Smooth muscle cell (in vitro differentiated cells): Measurements from ENCODE around the gene GLOD4. TPM values are rescaled to one million over a fixed set of nuclear protein-coding genes. Genes with fewer than 3 reads are reported as not detected.

Experiments
- DNase-seq: peaks from one replicate; lab custom pipeline; 2025; ENCODE audit not compliant: unreplicated experiment; lab: John Stamatoyannopoulos, UW
- H2AFZ ChIP-seq: fragments of 200-600 bp; sonication (generic); 2 replicates; pipeline ENCODE4 v1.6.0; 2016; ENCODE audit warnings: antibody characterized with exemption, low read depth, mild to moderate bottlenecking
- H3F3A ChIP-seq: fragments of 200-600 bp; sonication (generic); 2 replicates; pipeline ENCODE4 v1.6.0; 2017; ENCODE audit warnings: antibody characterized with exemption, low read depth
- H3K27ac ChIP-seq: fragments of 200-600 bp; sonication (generic); 2 replicates; pipeline ENCODE4 v1.5.1; 2016; ENCODE audit warnings: low read depth, mild to moderate bottlenecking
- H3K27me3 ChIP-seq: fragments of 200-600 bp; sonication (generic); 2 replicates; pipeline ENCODE4 v1.6.1; 2016; ENCODE audit warnings: low read depth, mild to moderate bottlenecking
- H3K36me3 ChIP-seq: fragments of 200-600 bp; sonication (generic); 2 replicates; pipeline ENCODE4 v1.5.1; 2016; ENCODE audit warnings: low read depth
- H3K4me1 ChIP-seq: fragments of 200-600 bp; sonication (generic); 2 replicates; pipeline ENCODE4 v1.5.1; 2016; ENCODE audit warnings: low read depth
- H3K4me2 ChIP-seq: fragments of 200-600 bp; sonication (generic); 2 replicates; pipeline ENCODE4 v1.6.0; 2016; ENCODE audit warnings: mild to moderate bottlenecking
- H3K4me3 ChIP-seq: fragments of 200-600 bp; sonication (generic); 2 replicates; pipeline ENCODE4 v1.5.1; 2016; ENCODE audit warnings: mild to moderate bottlenecking
- H3K79me2 ChIP-seq: fragments of 200-600 bp; sonication (generic); 2 replicates; pipeline ENCODE4 v1.6.0; 2016; ENCODE audit warnings: low read depth, mild to moderate bottlenecking
- H3K9ac ChIP-seq: fragments of 200-600 bp; sonication (generic); 2 replicates; pipeline ENCODE4 v1.6.0; 2016; ENCODE audit warnings: low read depth
- H3K9me3 ChIP-seq: fragments of 200-600 bp; sonication (generic); replicated peaks from 2 replicates; pipeline ENCODE4 v1.5.1; 2016; ENCODE audit warnings: low read depth
- H4K20me1 ChIP-seq: fragments of 200-600 bp; sonication (generic); 2 replicates; pipeline ENCODE4 v1.6.0; 2016; ENCODE audit warnings: low read depth
- CTCF ChIP-seq: fragments of 200-600 bp; sonication (generic); IDR thresholded peaks from 2 replicates; pipeline ENCODE4 v1.5.1; 2017; ENCODE audit warnings: borderline replicate concordance, mild to moderate bottlenecking, antibody characterized with exemption; ENCODE audit not compliant: insufficient read depth, poor library complexity, severe bottlenecking
- WGBS: methylation state at CpG from one replicate; pipeline ENCODE4 v1.1.7; 2016; ENCODE audit warnings: low lambda C conversion rate; 5-methylcytosine and 5-hydroxymethylcytosine counted together
- polyA plus RNA-seq: library from polyadenylated mRNA; unstranded; fragments of >200 nt; fragmentation: Nextera tagmentation; extraction: Ambion mirVana; gene quantifications from 2 replicates; pipeline ENCODE4 v1.2.1, GENCODE V29; 2016
- total RNA-seq: library from RNA; depleted of rRNA; stranded (reverse); fragments of >200 nt; gene quantifications from 2 replicates; pipeline ENCODE4 v1.2.3, GENCODE V29; 2014

GLOD4 gene
- total and polyA plus RNA-seq, 2 experiments from 2014 or later: 47.2 to 53.5 TPM

GRCh38 chr17:823501-823902 lies 41.4 kb upstream of the GLOD4 start:
- WGBS: 96% methylated on average over 9 of the region's 9 CpGs
- no peak overlapping the region for H3K27ac ChIP-seq
- no peaks in the 10 kb centered on the region for H3F3A ChIP-seq
- no peaks in the 10 kb centered on the region for H3K27me3 ChIP-seq
- no peak for TF ChIP-seq CTCF
- H3K4me2 ChIP-seq: no peak overlapping the region
- H3K4me1 ChIP-seq: no peaks in the 10 kb centered on the region
- H3K79me2 ChIP-seq: peaks cover 42% of the 10 kb centered on the region
- H2AFZ ChIP-seq: no peak overlapping the region
- no peaks in the 10 kb centered on the region for H3K36me3 ChIP-seq
- no peak for DNase-seq
- H3K4me3 ChIP-seq: no peak overlapping the region
- H3K9ac ChIP-seq: no peak overlapping the region
- peaks cover 52% of the 10 kb centered on the region for H4K20me1 ChIP-seq
- no peaks in the 10 kb centered on the region for H3K9me3 ChIP-seq

GRCh38 chr17:819251-819650 lies 37.2 kb upstream of the GLOD4 start:
- Histone ChIP-seq H3K4me3 (no peak overlapping the region), H2AFZ (no peak overlapping the region), H3K36me3 (no peaks in the 10 kb centered on the region), H3K27me3 (no peaks in the 10 kb centered on the region), H3K27ac (no peak overlapping the region), H3K79me2 (peaks cover 7% of the 10 kb centered on the region), H4K20me1 (peaks cover 33% of the 10 kb centered on the region), H3F3A (no peaks in the 10 kb centered on the region), H3K4me2 (no peak overlapping the region), H3K9ac (no peak overlapping the region), H3K4me1 (no peaks in the 10 kb centered on the region), H3K9me3 (no peaks in the 10 kb centered on the region)
- 95% methylated on average over 19 of the region's 19 CpGs for WGBS
- TF ChIP-seq CTCF: no peak
- DNase-seq: no peak

- H3K36me3 ChIP-seq: no peaks in the 10 kb centered on the region
- no peaks in the 10 kb centered on the region for H3K27me3 ChIP-seq
- no peaks in the 10 kb centered on the region for H3K9me3 ChIP-seq
Measured at GRCh38 chr17:814371-814770, 32.3 kb upstream of the GLOD4 start.

More at GRCh38 chr17:814371-814770, 32.3 kb upstream of the GLOD4 start:
- Histone ChIP-seq H4K20me1 (peaks cover 50% of the 10 kb centered on the region), H3K9ac (no peak overlapping the region), H3K27ac (peak overlapping the region; percentile 49), H3F3A (peaks cover 5% of the 10 kb centered on the region), H3K4me1 (no peaks in the 10 kb centered on the region), H3K4me2 (no peak overlapping the region), H3K4me3 (no peak overlapping the region), H3K79me2 (peaks cover 9% of the 10 kb centered on the region), H2AFZ (no peak overlapping the region)
- 93% methylated on average over 20 of the region's 20 CpGs for WGBS
- no peak for TF ChIP-seq CTCF
- DNase-seq: no peak
